HG03521 (cell line): Measurements from ENCODE around the gene S100A7.
"Not testable (repeated sequence)": the region's sequence is repeated elsewhere in the genome, so short reads cannot be mapped to it uniquely, and the experiment has no call there.

Experiments
- ATAC-seq: cut with Tn5 transposase; IDR thresholded peaks from one replicate; pipeline ENCODE4 v1.9.1; 2021; ENCODE audit warnings: mild to moderate bottlenecking, moderate library complexity; ENCODE audit not compliant: unreplicated experiment

S100A7 gene

GRCh38 chr1:153431928-153432327 lies 28.5 kb downstream of the S100A7 start:
- no peak for ATAC-seq

DNA sequence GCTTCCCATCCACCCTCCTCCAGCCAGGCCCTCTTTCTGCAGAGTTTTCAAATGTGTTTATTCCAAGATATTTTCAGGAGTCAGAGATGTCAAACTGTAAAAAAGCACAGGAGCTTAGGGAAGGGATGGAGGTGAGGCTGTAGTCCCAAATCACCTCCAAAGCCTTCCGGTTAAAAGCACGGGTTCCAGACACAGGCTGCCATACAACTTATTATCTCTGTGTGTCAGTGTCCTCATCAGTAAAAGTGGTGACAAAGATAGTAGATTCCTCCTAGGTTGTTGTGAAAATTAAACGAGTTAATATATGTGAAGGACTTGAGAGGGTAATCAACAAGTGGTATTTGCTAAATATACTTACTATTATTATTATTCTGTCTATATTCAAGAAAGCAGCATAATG lies 29.0 kb downstream of the S100A7 start:
- no peak for ATAC-seq

DNA sequence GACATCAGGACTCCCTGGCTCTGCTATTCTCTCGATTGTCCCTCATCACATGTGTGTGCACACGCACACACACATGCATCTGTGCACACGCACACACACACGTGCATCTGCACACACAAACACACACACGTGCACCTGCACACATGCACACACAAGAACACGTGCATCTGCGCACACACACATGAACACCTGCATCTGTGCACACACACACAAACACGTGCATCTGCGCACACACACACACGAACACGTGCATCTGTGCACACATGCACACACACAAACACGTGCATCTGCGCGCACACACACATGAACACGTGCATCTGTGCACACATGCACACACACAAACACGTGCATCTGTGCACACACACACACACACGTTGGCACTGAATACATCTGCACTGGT lies 29.4 kb downstream of the S100A7 start:
- no peak for ATAC-seq

GRCh38 chr1:153430561-153430960 lies 29.9 kb downstream of the S100A7 start:
- no peak for ATAC-seq

- no peak for ATAC-seq
Measured at GRCh38 chr1:153430166-153430553, 30.3 kb downstream of the S100A7 start.

DNA sequence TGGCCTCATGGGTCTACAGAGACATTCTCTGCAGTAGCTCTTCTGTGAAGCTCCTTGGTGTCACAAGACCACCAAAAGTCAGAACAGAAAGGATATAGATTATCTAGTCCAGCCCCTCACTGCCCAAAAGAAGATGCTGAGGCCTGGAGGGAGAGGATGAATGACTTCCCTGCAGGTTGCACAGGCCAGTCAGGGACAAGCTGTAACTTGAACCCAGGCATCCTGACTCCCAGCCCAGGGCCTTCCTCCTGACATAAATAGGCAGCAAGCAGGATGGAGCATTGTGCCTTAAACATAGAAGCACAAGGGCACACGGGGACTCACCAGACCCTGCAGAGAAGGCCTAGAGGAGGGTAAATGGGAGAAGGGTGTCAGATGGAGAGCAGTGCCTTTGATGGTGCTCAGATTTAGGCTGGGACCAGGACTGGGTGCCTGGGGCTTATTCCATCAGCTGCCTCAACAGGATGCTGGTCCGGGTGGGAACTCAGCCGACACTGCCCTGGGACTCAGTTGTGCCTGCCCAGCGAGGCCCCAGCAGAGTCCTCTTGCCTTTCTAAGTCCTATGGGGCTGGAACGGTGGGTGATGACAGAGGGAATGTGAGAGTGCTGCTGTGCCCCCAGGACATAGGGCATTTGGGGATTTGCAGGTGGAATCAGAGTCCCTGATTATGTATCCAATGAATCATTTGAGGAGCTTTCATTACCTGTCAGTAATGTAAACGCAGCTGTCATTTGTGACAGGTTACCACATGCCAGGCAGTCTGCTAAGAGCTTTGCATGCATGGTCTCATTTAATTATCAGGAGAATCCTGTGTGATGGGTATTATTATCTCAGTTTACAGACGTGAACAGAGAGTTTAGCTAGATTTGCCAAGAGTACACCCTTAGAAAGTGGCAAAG lies 30.9 kb downstream of the S100A7 start:
- ATAC-seq = no peak

DNA sequence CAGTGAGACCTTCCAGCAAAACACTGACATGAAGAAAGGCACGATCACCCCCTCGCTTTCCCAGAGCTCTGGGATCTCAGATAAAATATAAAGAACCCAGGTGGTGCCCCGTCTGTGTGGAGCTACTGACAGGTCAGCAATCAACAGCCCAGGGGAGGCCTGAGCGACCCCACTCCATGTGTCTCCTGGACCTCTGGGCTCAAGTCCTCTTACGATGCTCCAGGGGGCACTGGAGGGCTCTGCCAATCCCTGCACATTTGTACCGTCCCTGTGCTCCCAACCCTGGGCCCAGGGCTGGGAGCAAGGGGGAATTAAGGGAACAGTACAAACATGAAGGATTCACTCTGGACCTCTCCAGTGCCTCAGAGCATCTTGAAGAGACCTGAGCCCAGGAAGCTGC lies 31.7 kb downstream of the S100A7 start:
- no peak for ATAC-seq

DNA sequence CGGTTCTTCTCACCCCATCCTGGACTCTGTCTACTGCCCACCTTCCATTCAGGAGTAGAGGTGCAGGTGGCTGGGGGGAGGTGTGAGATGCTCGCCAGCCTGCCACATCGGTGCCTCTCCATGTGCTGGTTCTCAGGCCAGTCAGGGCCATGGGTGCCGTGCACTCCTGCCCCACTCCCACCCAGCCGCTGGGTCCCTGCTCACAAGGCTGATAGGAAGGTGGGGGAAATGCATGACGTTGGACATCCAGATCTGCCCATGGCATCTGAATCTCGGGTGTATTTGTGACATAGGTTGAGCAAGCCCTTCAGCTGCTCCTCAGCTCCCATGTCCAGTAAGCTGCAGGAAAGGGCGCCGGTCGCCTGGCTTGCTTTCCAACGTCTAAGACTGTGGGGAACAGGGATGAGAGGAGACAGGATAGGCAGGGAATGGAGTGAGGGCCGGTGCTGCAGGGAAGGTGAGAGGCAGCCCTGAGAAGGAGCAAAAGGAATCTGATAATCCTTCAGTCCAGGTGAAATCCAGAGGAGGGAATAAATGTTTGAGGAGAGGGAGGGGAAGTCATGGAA lies 32.3 kb downstream of the S100A7 start:
- no peak for ATAC-seq

- no peak for ATAC-seq
Measured at GRCh38 chr1:153426809-153427208, 33.6 kb downstream of the S100A7 start.

DNA sequence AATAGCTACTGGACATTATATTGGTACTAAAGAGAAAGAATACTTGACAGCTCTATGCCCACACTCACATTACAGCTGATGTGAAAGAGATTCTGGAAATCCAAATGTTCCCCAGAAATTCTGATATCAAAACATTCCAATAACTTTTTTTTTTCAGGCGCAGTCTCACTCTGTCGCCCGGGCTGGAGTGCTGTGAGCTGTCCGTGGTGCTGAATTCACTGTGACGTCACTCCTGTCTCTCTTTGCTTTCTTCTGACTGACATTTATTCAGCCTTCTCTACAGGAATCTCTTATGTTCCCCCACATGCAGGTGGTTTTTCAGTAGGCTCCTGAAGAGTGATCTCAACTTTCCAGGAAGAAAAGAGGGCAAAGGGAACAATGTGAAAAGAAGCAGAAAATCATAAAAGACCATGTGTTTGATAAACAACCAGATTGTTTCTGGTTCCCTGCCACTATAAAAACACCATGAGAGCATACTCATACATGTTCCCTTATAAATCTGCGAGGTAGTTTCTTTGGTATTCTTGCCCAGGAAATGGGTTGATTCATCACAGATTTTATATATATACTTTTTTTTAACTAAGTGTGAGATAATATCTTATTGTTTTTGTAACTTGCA lies 37.9 kb downstream of the S100A7 start:
- no peak for ATAC-seq

- ATAC-seq = no peak
Measured at GRCh38 chr1:153420306-153420705, 40.1 kb downstream of the S100A7 start.

DNA sequence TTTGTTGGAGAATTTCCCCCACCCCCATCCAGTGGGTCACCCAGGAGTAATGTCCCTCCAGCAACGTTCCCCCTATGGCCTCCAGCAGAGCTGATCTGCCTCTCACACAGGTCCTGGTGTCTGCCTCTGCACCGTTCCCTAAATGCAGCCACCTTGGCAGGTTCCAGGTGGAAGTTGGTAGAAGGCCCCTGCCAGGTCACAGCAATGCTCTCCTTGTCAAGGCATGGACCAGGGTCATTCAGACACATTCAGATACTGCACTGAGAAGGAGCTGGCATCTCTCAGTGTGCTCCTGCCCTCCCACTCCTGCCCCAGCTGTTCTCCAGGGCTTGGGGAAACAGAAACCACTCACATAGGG lies 41.0 kb downstream of the S100A7 start:
- ATAC-seq = not testable (repeated sequence)

DNA sequence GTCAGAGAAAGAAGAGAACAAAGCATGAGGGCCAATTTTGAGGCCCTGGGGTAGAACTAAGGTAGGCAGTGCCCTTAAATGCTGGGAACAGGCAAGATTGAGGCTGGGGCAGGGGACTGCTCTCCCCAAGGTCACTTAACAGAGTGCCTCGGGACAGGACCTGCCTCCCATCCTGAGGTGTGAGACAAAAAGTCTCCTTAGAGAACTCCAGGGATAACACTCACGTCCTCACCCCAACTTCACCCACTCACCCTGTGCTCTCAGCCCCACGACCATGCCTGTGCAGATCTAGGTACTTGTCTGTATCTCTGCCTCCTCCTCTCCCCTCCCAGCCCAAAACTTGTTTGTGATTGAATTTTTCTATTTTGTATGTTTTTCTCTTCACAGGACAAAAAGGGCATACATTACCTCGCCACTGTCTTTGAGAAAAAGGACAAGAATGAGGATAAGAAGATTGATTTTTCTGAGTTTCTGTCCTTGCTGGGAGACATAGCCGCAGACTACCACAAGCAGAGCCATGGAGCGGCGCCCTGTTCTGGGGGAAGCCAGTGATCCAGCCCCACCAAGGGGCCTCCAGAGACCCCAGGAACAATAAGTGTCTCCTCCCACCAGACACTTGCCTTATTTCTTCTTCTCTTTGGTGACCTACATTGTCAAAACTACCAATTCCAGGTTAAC lies 41.6 kb downstream of the S100A7 start:
- ATAC-seq = not testable (repeated sequence)

GRCh38 chr1:153417136-153417888 lies 43.1 kb downstream of the S100A7 start:
- no peak for ATAC-seq

- ATAC-seq = no peak
Measured at GRCh38 chr1:153415850-153416570, 44.4 kb downstream of the S100A7 start, which contains the start of gene S100A7A. TSS of gene S100A7A (plus strand) at chr1:153416520. CDS start at chr1:153418083, 1,563 bp downstream.

DNA sequence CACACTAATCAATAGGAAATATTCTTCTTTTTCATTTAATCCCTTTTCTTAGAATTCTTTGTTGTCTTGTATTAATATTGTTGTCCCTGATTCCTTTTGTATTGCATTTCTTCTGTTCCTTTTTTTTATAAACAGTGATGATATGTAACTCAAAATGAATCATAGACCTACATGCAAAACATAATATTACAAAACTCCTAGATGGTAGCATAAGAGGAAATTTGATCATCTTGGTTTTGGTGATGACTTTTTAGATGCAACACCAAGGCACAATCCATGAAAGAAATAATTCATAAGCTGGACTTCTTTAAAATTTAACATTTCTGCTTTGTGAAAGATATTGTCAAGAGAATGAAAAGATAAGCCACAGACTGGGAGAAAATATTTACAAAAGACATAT lies 46.5 kb downstream of the S100A7 start:
- ATAC-seq = not testable (repeated sequence)
